Smooth muscle cell (in vitro differentiated cells): ENCODE measurements around the gene C18orf32. TPM values are rescaled to one million over a fixed set of nuclear protein-coding genes. Genes with fewer than 3 reads are reported as not detected.
"Not testable (repeated sequence)": the region's sequence is repeated elsewhere in the genome, so short reads cannot be mapped to it uniquely, and the experiment has no call there.

ENCODE experiments used
- DNase-seq: peaks from one replicate; lab custom pipeline; 2025; ENCODE audit not compliant: unreplicated experiment; lab: John Stamatoyannopoulos, UW
- H2AFZ ChIP-seq: fragments of 200-600 bp; sonication (generic); 2 replicates; pipeline ENCODE4 v1.6.0; 2016; ENCODE audit warnings: antibody characterized with exemption, low read depth, mild to moderate bottlenecking
- H3F3A ChIP-seq: fragments of 200-600 bp; sonication (generic); 2 replicates; pipeline ENCODE4 v1.6.0; 2017; ENCODE audit warnings: antibody characterized with exemption, low read depth
- H3K27ac ChIP-seq: fragments of 200-600 bp; sonication (generic); 2 replicates; pipeline ENCODE4 v1.5.1; 2016; ENCODE audit warnings: low read depth, mild to moderate bottlenecking
- H3K27me3 ChIP-seq: fragments of 200-600 bp; sonication (generic); 2 replicates; pipeline ENCODE4 v1.6.1; 2016; ENCODE audit warnings: low read depth, mild to moderate bottlenecking
- H3K36me3 ChIP-seq: fragments of 200-600 bp; sonication (generic); 2 replicates; pipeline ENCODE4 v1.5.1; 2016; ENCODE audit warnings: low read depth
- H3K4me1 ChIP-seq: fragments of 200-600 bp; sonication (generic); 2 replicates; pipeline ENCODE4 v1.5.1; 2016; ENCODE audit warnings: low read depth
- H3K4me2 ChIP-seq: fragments of 200-600 bp; sonication (generic); 2 replicates; pipeline ENCODE4 v1.6.0; 2016; ENCODE audit warnings: mild to moderate bottlenecking
- H3K4me3 ChIP-seq: fragments of 200-600 bp; sonication (generic); 2 replicates; pipeline ENCODE4 v1.5.1; 2016; ENCODE audit warnings: mild to moderate bottlenecking
- H3K79me2 ChIP-seq: fragments of 200-600 bp; sonication (generic); 2 replicates; pipeline ENCODE4 v1.6.0; 2016; ENCODE audit warnings: low read depth, mild to moderate bottlenecking
- H3K9ac ChIP-seq: fragments of 200-600 bp; sonication (generic); 2 replicates; pipeline ENCODE4 v1.6.0; 2016; ENCODE audit warnings: low read depth
- H3K9me3 ChIP-seq: fragments of 200-600 bp; sonication (generic); replicated peaks from 2 replicates; pipeline ENCODE4 v1.5.1; 2016; ENCODE audit warnings: low read depth
- H4K20me1 ChIP-seq: fragments of 200-600 bp; sonication (generic); 2 replicates; pipeline ENCODE4 v1.6.0; 2016; ENCODE audit warnings: low read depth
- WGBS: methylation state at CpG from one replicate; pipeline ENCODE4 v1.1.7; 2016; ENCODE audit warnings: low lambda C conversion rate; 5-methylcytosine and 5-hydroxymethylcytosine counted together
- polyA plus RNA-seq: library from polyadenylated mRNA; unstranded; fragments of >200 nt; fragmentation: Nextera tagmentation; extraction: Ambion mirVana; gene quantifications from 2 replicates; pipeline ENCODE4 v1.2.1, GENCODE V29; 2016
- total RNA-seq: library from RNA; depleted of rRNA; stranded (reverse); fragments of >200 nt; gene quantifications from 2 replicates; pipeline ENCODE4 v1.2.3, GENCODE V29; 2014
- TF ChIP-seq, protein P1 (sequence below): fragments of 200-600 bp; sonication (generic); IDR thresholded peaks from 2 replicates; pipeline ENCODE4 v1.5.1; 2017; ENCODE audit warnings: borderline replicate concordance, mild to moderate bottlenecking, antibody characterized with exemption; ENCODE audit not compliant: insufficient read depth, poor library complexity, severe bottlenecking

The C18orf32 gene
- total and polyA plus RNA-seq, 2 experiments from 2014 or later = 74.9 to 87.2 TPM

DNA sequence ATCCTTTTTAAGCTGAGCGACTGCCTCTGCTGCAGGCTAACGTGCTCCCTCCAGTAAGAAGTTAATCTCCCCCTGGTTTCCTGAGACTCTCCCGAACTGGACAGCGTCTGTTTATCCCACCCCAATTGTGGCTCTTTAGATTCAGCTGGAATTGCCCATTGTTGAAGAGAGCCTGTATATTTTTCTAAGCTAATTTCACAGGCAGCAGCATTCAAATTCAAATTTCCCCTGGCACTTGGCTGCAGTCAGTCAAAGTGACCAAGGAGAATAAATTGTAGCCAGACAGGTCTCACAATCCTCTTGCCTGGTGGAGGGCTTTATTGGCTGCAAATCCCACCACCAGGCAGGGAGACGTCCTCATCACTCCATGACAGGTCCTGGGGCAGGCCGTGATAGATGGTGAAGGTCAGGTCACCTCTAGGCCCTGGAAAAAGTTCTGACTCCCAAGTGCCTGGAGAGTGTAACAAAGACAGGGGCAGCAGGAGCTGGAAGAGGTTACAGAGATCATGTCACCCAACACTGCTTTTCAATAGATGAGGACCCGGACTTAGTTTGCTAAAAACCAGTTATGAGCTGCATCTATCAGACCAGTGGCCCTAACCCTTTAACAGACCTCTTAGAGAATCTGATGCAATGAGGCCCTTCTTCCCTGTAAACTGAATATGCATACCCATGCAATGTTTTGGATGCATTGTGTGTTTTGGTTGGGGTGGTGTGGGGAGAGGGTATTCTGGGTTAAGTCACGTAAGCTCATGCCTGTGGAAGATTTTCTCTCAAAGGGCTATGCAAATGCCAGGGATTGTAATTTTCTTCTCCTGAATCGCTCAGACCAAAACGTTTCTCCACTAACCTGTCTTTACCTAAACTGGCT lies 32.3 kb upstream of the C18orf32 start:
- no peaks in the 10 kb centered on the region for H3K9me3 ChIP-seq
- no peaks in the 10 kb centered on the region for H4K20me1 ChIP-seq
- DNase-seq = no peak
- 32% methylated on average over 10 of the region's 10 CpGs for WGBS
- H3K4me2 ChIP-seq = peak overlapping the region; percentile 42
- H3K4me1 ChIP-seq = peaks cover 21% of the 10 kb centered on the region
- H2AFZ ChIP-seq = peak overlapping the region; percentile 82
- H3K27me3 ChIP-seq = no peaks in the 10 kb centered on the region
- H3K4me3 ChIP-seq = no peak overlapping the region
- TF ChIP-seq, protein P1, sequence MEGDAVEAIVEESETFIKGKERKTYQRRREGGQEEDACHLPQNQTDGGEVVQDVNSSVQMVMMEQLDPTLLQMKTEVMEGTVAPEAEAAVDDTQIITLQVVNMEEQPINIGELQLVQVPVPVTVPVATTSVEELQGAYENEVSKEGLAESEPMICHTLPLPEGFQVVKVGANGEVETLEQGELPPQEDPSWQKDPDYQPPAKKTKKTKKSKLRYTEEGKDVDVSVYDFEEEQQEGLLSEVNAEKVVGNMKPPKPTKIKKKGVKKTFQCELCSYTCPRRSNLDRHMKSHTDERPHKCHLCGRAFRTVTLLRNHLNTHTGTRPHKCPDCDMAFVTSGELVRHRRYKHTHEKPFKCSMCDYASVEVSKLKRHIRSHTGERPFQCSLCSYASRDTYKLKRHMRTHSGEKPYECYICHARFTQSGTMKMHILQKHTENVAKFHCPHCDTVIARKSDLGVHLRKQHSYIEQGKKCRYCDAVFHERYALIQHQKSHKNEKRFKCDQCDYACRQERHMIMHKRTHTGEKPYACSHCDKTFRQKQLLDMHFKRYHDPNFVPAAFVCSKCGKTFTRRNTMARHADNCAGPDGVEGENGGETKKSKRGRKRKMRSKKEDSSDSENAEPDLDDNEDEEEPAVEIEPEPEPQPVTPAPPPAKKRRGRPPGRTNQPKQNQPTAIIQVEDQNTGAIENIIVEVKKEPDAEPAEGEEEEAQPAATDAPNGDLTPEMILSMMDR = no peak
- H3K79me2 ChIP-seq = no peaks in the 10 kb centered on the region
- H3F3A ChIP-seq = peaks cover 6% of the 10 kb centered on the region
- no peaks in the 10 kb centered on the region for H3K36me3 ChIP-seq
- H3K9ac ChIP-seq = no peak overlapping the region
- H3K27ac ChIP-seq = no peak overlapping the region

DNA sequence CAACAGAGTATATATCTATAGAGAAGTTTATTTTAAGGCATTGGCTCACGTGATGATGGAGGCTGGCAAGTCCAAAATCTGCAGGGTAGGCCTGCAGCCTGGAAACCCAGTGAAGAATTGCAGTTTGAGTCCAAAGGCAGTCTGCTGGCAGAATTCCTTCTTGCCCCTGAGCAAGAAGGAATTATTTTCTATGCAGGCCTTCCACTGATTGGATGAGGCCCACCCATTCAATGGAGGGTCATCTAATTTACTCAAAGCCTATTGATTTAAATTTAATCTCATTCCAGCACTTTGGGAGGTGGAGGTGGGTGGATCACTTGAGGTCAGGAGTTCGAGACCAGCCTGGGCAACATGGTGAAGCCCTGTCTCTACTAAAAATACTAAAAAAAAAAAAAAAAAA lies 30.4 kb upstream of the C18orf32 start:
- Histone ChIP-seq H3K36me3 (no peaks in the 10 kb centered on the region), H3F3A (peaks cover 6% of the 10 kb centered on the region), H3K4me1 (peaks cover 21% of the 10 kb centered on the region), H3K27ac (no peak overlapping the region), H4K20me1 (no peaks in the 10 kb centered on the region), H3K27me3 (no peaks in the 10 kb centered on the region), H3K79me2 (no peaks in the 10 kb centered on the region), H2AFZ (no peak overlapping the region), H3K9ac (no peak overlapping the region), H3K9me3 (no peaks in the 10 kb centered on the region), H3K4me2 (no peak overlapping the region), H3K4me3 (no peak overlapping the region)
- DNase-seq = no peak
- WGBS = 95% methylated on average over 2 of the region's 2 CpGs
- TF ChIP-seq, protein P1 = no peak

- no peak overlapping the region for H3K9ac ChIP-seq
- H3K27ac ChIP-seq = no peak overlapping the region
Observed at GRCh38 chr18:49515516-49515915, 28.5 kb upstream of the C18orf32 start.

GRCh38 chr18:49515003-49515402 lies 28.0 kb upstream of the C18orf32 start:
- H3K27me3 ChIP-seq, H3K9me3 ChIP-seq, H4K20me1 ChIP-seq, H2AFZ ChIP-seq, H3K27ac ChIP-seq, H3K79me2 ChIP-seq, H3K9ac ChIP-seq, DNase-seq, H3K4me3 ChIP-seq, H3F3A ChIP-seq, H3K4me2 ChIP-seq, H3K36me3 ChIP-seq: not testable (repeated sequence)
- H3K4me1 ChIP-seq = peaks cover 12% of the 10 kb centered on the region
- WGBS = 89% methylated on average over 5 of the region's 5 CpGs

More at GRCh38 chr18:49515516-49515915, 28.5 kb upstream of the C18orf32 start:
- peaks cover 15% of the 10 kb centered on the region for H3K4me1 ChIP-seq
- no peaks in the 10 kb centered on the region for H3K79me2 ChIP-seq
- H3K4me2 ChIP-seq = no peak overlapping the region
- TF ChIP-seq, protein P1 = no peak
- H3K9me3 ChIP-seq = no peaks in the 10 kb centered on the region
- no peaks in the 10 kb centered on the region for H3K36me3 ChIP-seq
- no peaks in the 10 kb centered on the region for H4K20me1 ChIP-seq
- H3K4me3 ChIP-seq = no peak overlapping the region
- no peak for DNase-seq
- H3K27me3 ChIP-seq = no peaks in the 10 kb centered on the region
- no peak overlapping the region for H2AFZ ChIP-seq
- H3F3A ChIP-seq = peaks cover 6% of the 10 kb centered on the region
- 100% methylated on average over 3 of the region's 3 CpGs for WGBS
